ENCODE results near the gene CDK5. TPM values are rescaled to one million over a fixed set of nuclear protein-coding genes. Genes with fewer than 3 reads are reported as not detected.

CDK5 gene
- total and polyA plus RNA-seq, 4 donors: 6.8 to 17.3 (median 9.2) TPM

- ATAC-seq (ENCODE audit: insufficient read depth, low FRiP score): no peak
- TF ChIP-seq, protein P1, sequence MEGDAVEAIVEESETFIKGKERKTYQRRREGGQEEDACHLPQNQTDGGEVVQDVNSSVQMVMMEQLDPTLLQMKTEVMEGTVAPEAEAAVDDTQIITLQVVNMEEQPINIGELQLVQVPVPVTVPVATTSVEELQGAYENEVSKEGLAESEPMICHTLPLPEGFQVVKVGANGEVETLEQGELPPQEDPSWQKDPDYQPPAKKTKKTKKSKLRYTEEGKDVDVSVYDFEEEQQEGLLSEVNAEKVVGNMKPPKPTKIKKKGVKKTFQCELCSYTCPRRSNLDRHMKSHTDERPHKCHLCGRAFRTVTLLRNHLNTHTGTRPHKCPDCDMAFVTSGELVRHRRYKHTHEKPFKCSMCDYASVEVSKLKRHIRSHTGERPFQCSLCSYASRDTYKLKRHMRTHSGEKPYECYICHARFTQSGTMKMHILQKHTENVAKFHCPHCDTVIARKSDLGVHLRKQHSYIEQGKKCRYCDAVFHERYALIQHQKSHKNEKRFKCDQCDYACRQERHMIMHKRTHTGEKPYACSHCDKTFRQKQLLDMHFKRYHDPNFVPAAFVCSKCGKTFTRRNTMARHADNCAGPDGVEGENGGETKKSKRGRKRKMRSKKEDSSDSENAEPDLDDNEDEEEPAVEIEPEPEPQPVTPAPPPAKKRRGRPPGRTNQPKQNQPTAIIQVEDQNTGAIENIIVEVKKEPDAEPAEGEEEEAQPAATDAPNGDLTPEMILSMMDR (IDR thresholded peaks at IDR 0.05; ENCODE audit: control extremely low read depth, extremely low read depth): no peak
- Histone ChIP-seq H3K36me3 (ENCODE audit: control insufficient read depth in 4 of 4, insufficient read depth in 4 of 4, low read length in 4 of 4) (peaks cover 0 to 4% (median 0%) of the 10 kb centered on the region in 4 donors), H3K4me1 (ENCODE audit: control insufficient read depth in 5 of 5, insufficient read depth in 5 of 5, low read length in 5 of 5) (peaks cover 0 to 25% (median 8%) of the 10 kb centered on the region in 5 donors), H3K27me3 (ENCODE audit: control insufficient read depth in 3 of 3, insufficient read depth in 3 of 3, low read length in 2 of 3) (peaks cover 0 to 16% (median 13%) of the 10 kb centered on the region in 3 donors), H3K27ac (ENCODE audit: low read depth in 1 of 2, low read length in 1 of 2) (no peak overlapping the region), H3K4me3 (no peak overlapping the region), H3K9me3 (ENCODE audit: control insufficient read depth in 4 of 4, insufficient read depth in 3 of 4, low read length in 3 of 4) (no peaks in the 10 kb centered on the region), H3K9ac (ENCODE audit: insufficient read depth in 1 of 2, low read length in 2 of 2) (no peak overlapping the region)
- WGBS, 2 donors: 89 to 91% methylated on average over 8 of the region's 8 CpGs
- DNase-seq: no peak
Observed at GRCh38 chr7:151016505-151016904, 41.2 kb downstream of the CDK5 start.

GRCh38 chr7:151015967-151016366, 41.7 kb downstream of the CDK5 start:
- 85 to 87% methylated on average over 5 of the region's 5 CpGs for WGBS, 2 donors
- DNase-seq (no peak), ATAC-seq (ENCODE audit: insufficient read depth, low FRiP score) (no peak)
- Histone ChIP-seq H3K9me3 (ENCODE audit: control insufficient read depth in 4 of 4, insufficient read depth in 3 of 4, low read length in 3 of 4) (no peaks in the 10 kb centered on the region), H3K4me3 (no peak overlapping the region), H3K27me3 (ENCODE audit: control insufficient read depth in 3 of 3, insufficient read depth in 3 of 3, low read length in 2 of 3) (peaks cover 0 to 16% (median 13%) of the 10 kb centered on the region in 3 donors), H3K9ac (ENCODE audit: insufficient read depth in 1 of 2, low read length in 2 of 2) (no peak overlapping the region), H3K27ac (ENCODE audit: low read depth in 1 of 2, low read length in 1 of 2) (no peak overlapping the region), H3K4me1 (ENCODE audit: control insufficient read depth in 5 of 5, insufficient read depth in 5 of 5, low read length in 5 of 5) (peaks cover 0 to 28% (median 8%) of the 10 kb centered on the region in 5 donors), H3K36me3 (ENCODE audit: control insufficient read depth in 4 of 4, insufficient read depth in 4 of 4, low read length in 4 of 4) (peaks cover 0 to 4% (median 0%) of the 10 kb centered on the region in 4 donors)
- TF ChIP-seq, protein P1 (IDR thresholded peaks at IDR 0.05; ENCODE audit: control extremely low read depth, extremely low read depth): no peak

DNA sequence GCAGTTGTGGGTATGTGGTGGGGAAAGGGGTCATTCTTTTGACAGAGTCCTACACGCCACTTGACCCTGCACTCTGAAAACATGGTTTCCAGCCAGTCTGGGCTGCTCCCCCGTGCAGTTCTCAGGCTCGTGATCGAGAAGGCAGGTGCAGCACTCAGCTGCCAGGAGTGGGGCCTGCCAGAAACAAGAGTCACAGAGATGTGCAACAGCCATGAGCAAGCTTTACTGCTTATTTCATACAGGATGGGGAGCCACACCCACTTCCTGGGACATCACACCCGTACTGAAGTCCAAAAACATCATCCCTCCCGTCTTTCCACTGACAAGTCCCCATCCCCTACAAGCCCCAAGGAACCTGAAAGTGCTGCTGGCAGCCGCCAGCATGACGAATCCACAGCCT, 42.7 kb downstream of the CDK5 start:
- Histone ChIP-seq H3K27me3 (ENCODE audit: control insufficient read depth in 3 of 3, insufficient read depth in 3 of 3, low read length in 2 of 3) (peaks cover 0 to 16% (median 7%) of the 10 kb centered on the region in 3 donors), H3K36me3 (ENCODE audit: control insufficient read depth in 4 of 4, insufficient read depth in 4 of 4, low read length in 4 of 4) (peaks cover 0 to 4% (median 0%) of the 10 kb centered on the region in 4 donors), H3K9me3 (ENCODE audit: control insufficient read depth in 4 of 4, insufficient read depth in 3 of 4, low read length in 3 of 4) (no peaks in the 10 kb centered on the region), H3K9ac (ENCODE audit: insufficient read depth in 1 of 2, low read length in 2 of 2) (no peak overlapping the region), H3K27ac (ENCODE audit: low read depth in 1 of 2, low read length in 1 of 2) (no peak overlapping the region), H3K4me1 (ENCODE audit: control insufficient read depth in 5 of 5, insufficient read depth in 5 of 5, low read length in 5 of 5) (peaks cover 0 to 38% (median 16%) of the 10 kb centered on the region in 5 donors), H3K4me3 (no peak overlapping the region)
- ATAC-seq (ENCODE audit: insufficient read depth, low FRiP score) (no peak), DNase-seq (no peak)
- 78 to 80% methylated on average over 8 of the region's 8 CpGs for WGBS, 2 donors
- TF ChIP-seq, protein P1 (IDR thresholded peaks at IDR 0.05; ENCODE audit: control extremely low read depth, extremely low read depth): no peak

Measured in lung (tissue), 12 donors.